Astrocyte of the spinal cord (primary cell): ENCODE data around the gene FRRS1.

Source experiments
- DNase-seq: peaks from one replicate; pipeline ENCODE4 v3.0.0; 2011; ENCODE audit warnings: low read depth, low spot score
- H3K4me3 ChIP-seq: 2 replicates; pipeline ENCODE4 v1.5.1; 2011; ENCODE audit warnings: low read depth, mild to moderate bottlenecking, low read length, moderate library complexity
- CTCF ChIP-seq: IDR thresholded peaks from 2 replicates; pipeline ENCODE4 v1.5.1; 2012; ENCODE audit warnings: low read depth, mild to moderate bottlenecking, low read length, inconsistent platforms
- in situ Hi-C: cut with HindIII; loops from 2 replicates; pipeline ENCODE4 v1.10.0; 2017; ENCODE audit warnings: low sequenced_read_pairs

FRRS1 gene

GRCh38 chr1:99696616-99697015, 69.8 kb downstream of the FRRS1 start:
- in situ Hi-C loops = no loop called here
- TF ChIP-seq CTCF = no peak
- no peak overlapping the region for H3K4me3 ChIP-seq
- no peak for DNase-seq

- no peak for TF ChIP-seq CTCF
- in situ Hi-C loops = no loop called here
- DNase-seq = no peak
- no peak overlapping the region for H3K4me3 ChIP-seq
Observed at GRCh38 chr1:99691175-99691574, 75.3 kb downstream of the FRRS1 start.

- peak; percentile 82 for DNase-seq
- in situ Hi-C loops = no loop called here
- TF ChIP-seq CTCF = peak; percentile 56
- no peak overlapping the region for H3K4me3 ChIP-seq
Observed at GRCh38 chr1:99685516-99686180, 80.8 kb downstream of the FRRS1 start.

- TF ChIP-seq CTCF = no peak
- in situ Hi-C loops = no loop called here
- no peak overlapping the region for H3K4me3 ChIP-seq
- peak; percentile 64 for DNase-seq
Observed at GRCh38 chr1:99682291-99682751, 84.1 kb downstream of the FRRS1 start.

GRCh38 chr1:99681583-99681982, 84.9 kb downstream of the FRRS1 start:
- H3K4me3 ChIP-seq = no peak overlapping the region
- no peak for DNase-seq
- in situ Hi-C loops = no loop called here
- TF ChIP-seq CTCF = no peak

GRCh38 chr1:99680270-99680669, 86.2 kb downstream of the FRRS1 start:
- in situ Hi-C loops = no loop called here
- H3K4me3 ChIP-seq = no peak overlapping the region
- no peak for TF ChIP-seq CTCF
- no peak for DNase-seq
